ENCODE measurements around the gene OR11A1. TPM values are rescaled to one million over a fixed set of nuclear protein-coding genes. Genes with fewer than 3 reads are reported as not detected.

OR11A1 gene
- total RNA-seq, 4 donors from 2014 or later, result not detected

DNA sequence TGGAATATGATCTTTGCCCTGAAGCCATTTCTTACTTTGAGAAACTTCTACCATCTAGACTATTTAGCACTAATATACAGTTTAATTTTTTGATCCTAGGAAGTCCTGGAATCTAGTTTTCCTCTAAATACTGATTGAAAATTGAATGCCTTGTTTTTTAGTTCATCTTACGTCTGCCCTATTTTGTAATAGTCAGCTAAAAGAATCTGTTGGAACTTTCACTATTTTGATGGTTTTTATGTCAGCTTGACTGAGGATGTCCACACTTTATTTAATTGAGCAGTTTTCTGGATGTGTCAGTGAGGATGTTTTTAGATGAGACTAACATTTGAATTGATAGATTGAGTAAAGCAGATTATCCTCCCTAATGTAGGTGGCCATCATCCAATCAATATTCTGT lies 53.1 kb downstream of the OR11A1 start:
- no peak overlapping the region for H3K27ac ChIP-seq
- DNase-seq, result no peak
- WGBS, 2 donors (ENCODE audit: low coverage in 1 of 2), result 25 to 93% methylated on average over 1 of the region's 1 CpG
- TF ChIP-seq POLR2AphosphoS5 (IDR thresholded peaks at IDR 0.05) (no peak), EP300 (IDR thresholded peaks at IDR 0.05; ENCODE audit: low read depth) (no peak), POLR2A (IDR thresholded peaks at IDR 0.05) (no peak)
- TF ChIP-seq, protein P1, sequence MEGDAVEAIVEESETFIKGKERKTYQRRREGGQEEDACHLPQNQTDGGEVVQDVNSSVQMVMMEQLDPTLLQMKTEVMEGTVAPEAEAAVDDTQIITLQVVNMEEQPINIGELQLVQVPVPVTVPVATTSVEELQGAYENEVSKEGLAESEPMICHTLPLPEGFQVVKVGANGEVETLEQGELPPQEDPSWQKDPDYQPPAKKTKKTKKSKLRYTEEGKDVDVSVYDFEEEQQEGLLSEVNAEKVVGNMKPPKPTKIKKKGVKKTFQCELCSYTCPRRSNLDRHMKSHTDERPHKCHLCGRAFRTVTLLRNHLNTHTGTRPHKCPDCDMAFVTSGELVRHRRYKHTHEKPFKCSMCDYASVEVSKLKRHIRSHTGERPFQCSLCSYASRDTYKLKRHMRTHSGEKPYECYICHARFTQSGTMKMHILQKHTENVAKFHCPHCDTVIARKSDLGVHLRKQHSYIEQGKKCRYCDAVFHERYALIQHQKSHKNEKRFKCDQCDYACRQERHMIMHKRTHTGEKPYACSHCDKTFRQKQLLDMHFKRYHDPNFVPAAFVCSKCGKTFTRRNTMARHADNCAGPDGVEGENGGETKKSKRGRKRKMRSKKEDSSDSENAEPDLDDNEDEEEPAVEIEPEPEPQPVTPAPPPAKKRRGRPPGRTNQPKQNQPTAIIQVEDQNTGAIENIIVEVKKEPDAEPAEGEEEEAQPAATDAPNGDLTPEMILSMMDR (IDR thresholded peaks at IDR 0.05), result no peak
- H3K4me1 ChIP-seq, result no peaks in the 10 kb centered on the region
- in situ Hi-C loops (cut with MboI; ENCODE audit: low pct_ligation_motif_present in 1 of 4, low pct_unique_long_range_greater_than_20kb in 1 of 4, low sequenced_read_pairs in 3 of 4), result no loop called here
- H3K27me3 ChIP-seq, result no peaks in the 10 kb centered on the region
- no peaks in the 10 kb centered on the region for H3K36me3 ChIP-seq
- H3K9me3 ChIP-seq, result no peaks in the 10 kb centered on the region
- intact Hi-C loops (cut with DNase I; ENCODE audit: low total_unique reads), result no loop called here
- no peak overlapping the region for H3K4me3 ChIP-seq

DNA sequence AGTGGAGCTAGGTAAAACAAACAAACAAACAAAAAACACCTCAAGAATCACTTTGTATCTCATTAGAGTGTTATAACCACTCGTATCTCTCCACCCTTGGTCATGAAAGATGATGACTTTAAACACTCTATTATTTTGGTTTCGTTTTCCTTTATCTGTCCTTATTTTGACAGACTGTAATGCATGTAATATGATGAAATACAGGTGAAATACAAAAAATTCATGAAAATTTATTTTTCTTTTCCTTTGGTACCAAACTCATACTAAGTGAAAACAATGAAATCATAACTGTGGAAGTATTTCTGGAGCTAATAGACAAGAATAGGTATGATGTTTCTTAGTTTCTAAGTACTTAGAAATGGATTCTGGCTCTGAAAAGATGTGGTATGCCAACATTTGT lies 57.3 kb downstream of the OR11A1 start:
- Histone ChIP-seq H3K9me3 (no peaks in the 10 kb centered on the region), H3K27ac (no peak overlapping the region), H3K27me3 (no peaks in the 10 kb centered on the region), H3K36me3 (no peaks in the 10 kb centered on the region), H3K4me1 (no peaks in the 10 kb centered on the region), H3K4me3 (no peak overlapping the region)
- no peak for DNase-seq
- 61 to 64% methylated on average over 2 of the region's 2 CpGs for WGBS, 2 donors (ENCODE audit: low coverage in 1 of 2)
- TF ChIP-seq, protein P1 (IDR thresholded peaks at IDR 0.05), result no peak
- TF ChIP-seq EP300 (IDR thresholded peaks at IDR 0.05; ENCODE audit: low read depth) (no peak), POLR2AphosphoS5 (IDR thresholded peaks at IDR 0.05) (no peak), POLR2A (IDR thresholded peaks at IDR 0.05) (no peak)
- intact Hi-C loops (cut with DNase I; ENCODE audit: low total_unique reads), result no loop called here
- in situ Hi-C loops (cut with MboI; ENCODE audit: low pct_ligation_motif_present in 1 of 4, low pct_unique_long_range_greater_than_20kb in 1 of 4, low sequenced_read_pairs in 3 of 4), result no loop called here

DNA sequence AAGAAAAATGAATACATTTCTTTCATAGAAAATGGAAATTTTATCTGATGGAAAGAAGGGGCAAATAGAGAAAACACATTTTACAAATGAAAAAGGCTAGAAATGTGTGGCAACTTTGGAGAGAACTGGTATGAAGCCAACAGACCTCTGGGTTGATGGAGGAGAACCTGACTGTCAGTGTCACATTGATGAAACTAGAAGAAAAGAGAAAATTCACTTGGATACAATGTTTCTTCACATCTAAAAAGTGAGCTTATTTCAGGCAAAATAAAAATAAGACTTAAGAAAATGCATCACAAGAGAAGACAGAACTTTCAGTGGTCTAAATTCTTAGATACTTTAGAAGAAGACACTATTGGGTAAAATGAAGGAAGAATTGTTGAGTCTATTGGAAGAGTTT lies 61.5 kb downstream of the OR11A1 start, which contains the start of gene OR12D2:
Gene OR12D2 (plus strand): TSS at position 301 of the 400 bp plus-strand sequence. CDS start 1,069 bp downstream, outside the sequence.
- H3K4me3 ChIP-seq, result no peak within 1 kb of the TSS
- intact Hi-C loops (cut with DNase I; ENCODE audit: low total_unique reads) (no loop called here), in situ Hi-C loops (cut with MboI; ENCODE audit: low pct_ligation_motif_present in 1 of 4, low pct_unique_long_range_greater_than_20kb in 1 of 4, low sequenced_read_pairs in 3 of 4) (no loop called here)
- H3K27me3 ChIP-seq, result no peaks in the 10 kb centered on the region
- TF ChIP-seq POLR2A (IDR thresholded peaks at IDR 0.05) (no peak), EP300 (IDR thresholded peaks at IDR 0.05; ENCODE audit: low read depth) (no peak), POLR2AphosphoS5 (IDR thresholded peaks at IDR 0.05) (no peak)
- TF ChIP-seq, protein P1 (IDR thresholded peaks at IDR 0.05), result no peak
- H3K36me3 ChIP-seq, result no peaks in the 10 kb centered on the region
- H3K9me3 ChIP-seq, result no peaks in the 10 kb centered on the region
- no peak within 1 kb of the TSS for H3K27ac ChIP-seq
- no peak for DNase-seq
- no peaks in the 10 kb centered on the region for H3K4me1 ChIP-seq

DNA sequence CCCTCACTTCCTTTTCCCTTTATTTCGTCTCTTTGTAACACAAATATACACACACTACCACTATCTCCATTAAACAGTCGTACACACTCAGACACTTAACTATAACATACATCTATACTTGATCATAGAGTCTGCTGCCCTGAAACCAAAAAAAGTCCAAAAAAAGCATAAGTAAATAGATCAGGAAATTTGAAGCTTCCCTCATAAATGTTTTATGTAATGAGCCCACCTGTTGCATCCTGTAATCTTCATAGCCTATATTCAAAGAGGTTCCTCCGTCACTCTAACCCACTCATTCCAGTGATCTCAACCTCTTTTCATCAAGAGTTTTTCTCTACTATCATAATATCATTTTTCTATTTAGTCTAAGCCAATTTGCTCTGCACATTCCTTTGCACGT lies 68.3 kb downstream of the OR11A1 start:
- intact Hi-C loops (cut with DNase I; ENCODE audit: low total_unique reads), result no loop called here
- Histone ChIP-seq H3K4me1 (no peaks in the 10 kb centered on the region), H3K9me3 (no peaks in the 10 kb centered on the region), H3K36me3 (no peaks in the 10 kb centered on the region), H3K4me3 (no peak overlapping the region), H3K27me3 (no peaks in the 10 kb centered on the region), H3K27ac (no peak overlapping the region)
- no peak for DNase-seq
- no peak for TF ChIP-seq POLR2A (IDR thresholded peaks at IDR 0.05)
- TF ChIP-seq POLR2AphosphoS5 (IDR thresholded peaks at IDR 0.05), result no peak
- TF ChIP-seq, protein P1 (IDR thresholded peaks at IDR 0.05), result no peak
- TF ChIP-seq EP300 (IDR thresholded peaks at IDR 0.05; ENCODE audit: low read depth), result no peak
- 43 to 55% methylated on average over 4 of the region's 4 CpGs for WGBS, 2 donors (ENCODE audit: low coverage in 1 of 2)
- in situ Hi-C loops (cut with MboI; ENCODE audit: low pct_ligation_motif_present in 1 of 4, low pct_unique_long_range_greater_than_20kb in 1 of 4, low sequenced_read_pairs in 3 of 4), result no loop called here

Measured in transverse colon (tissue), 4 donors.